Hippocampal formation (tissue), 2 donors: ENCODE measurements around the gene TOM1L1.

ENCODE experiments used
- DNase-seq, 2 donors: peaks; one replicate each; lab custom pipeline; 2025; lab: John Stamatoyannopoulos, UW

Gene TOM1L1

DNA sequence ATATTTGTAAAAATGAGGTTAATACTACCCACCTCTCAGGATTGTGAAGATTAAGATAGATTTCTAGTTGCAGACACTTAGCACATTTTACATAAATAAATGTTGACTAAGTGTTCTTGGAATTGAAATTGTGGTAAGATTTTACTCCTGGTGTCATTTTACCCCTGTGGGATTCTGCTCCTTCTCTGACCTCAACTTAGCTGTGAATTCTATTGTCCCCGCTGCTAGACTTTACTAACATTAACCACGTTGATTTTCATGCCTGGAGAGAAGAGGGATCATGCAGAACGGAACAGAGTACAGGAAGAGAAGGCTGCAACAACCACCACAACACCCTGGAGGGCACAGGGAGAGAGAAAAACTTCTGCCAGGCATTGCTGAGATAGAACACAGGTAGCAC, 2.1 kb upstream of the TOM1L1 start:
- no peak for DNase-seq

DNA sequence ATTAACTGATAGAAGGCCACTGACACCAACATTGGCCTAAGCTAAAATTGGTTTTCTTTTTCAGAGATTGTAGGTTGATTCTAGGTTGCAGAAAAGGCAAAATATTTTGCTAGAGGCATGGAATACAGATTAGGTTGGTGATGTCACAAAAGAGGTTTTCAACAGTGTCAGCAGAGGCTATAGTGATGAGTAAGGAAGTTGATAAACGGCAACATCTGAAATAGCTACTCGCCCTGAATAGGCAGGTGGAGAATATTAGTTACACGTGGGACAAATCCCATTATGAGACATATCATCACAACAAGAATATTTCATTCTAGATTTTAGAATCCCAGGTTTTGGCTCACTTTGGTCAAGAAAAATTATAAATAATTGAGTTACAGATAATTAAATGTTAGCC, 1.5 kb upstream of the TOM1L1 start:
- no peak for DNase-seq

DNA sequence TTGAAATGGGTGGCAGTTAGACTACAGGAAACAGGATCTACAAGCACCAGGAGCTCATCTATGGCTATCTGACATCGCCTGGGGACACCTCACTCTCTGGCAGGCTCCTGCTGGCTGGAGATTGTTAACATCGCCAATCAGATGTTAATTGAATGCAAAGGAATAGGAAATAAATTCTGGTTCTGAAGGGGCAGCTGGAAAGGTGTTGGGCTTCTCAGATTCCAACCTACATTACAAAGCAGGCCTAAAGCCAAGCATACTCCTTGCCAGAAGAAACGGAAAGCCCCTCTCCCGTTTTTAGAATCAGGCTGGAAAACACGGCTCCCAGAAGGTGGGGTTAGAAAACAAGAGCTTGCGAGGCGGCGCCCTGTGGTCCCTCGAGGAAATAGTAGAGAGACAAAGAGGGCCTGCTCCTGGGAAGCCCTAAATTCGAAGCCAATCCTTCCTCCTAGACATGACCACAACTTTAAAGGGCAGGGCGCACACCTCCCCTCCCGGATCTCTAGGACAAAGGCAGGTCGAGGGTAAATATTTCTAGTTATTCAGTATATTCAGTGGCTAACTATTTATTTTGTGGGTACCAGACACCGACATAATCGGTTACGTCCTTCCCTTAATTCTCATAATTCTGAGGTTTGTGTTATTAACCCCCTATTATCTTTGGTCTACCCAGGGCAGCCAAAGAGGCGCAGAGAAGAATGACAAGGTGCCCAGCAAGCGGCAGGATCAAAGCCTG, 763 bp upstream of the TOM1L1 start:
- DNase-seq: no peak

GRCh38 chr17:54901230-54901822, 674 bp downstream of the TOM1L1 start:
- no peak for DNase-seq

DNA sequence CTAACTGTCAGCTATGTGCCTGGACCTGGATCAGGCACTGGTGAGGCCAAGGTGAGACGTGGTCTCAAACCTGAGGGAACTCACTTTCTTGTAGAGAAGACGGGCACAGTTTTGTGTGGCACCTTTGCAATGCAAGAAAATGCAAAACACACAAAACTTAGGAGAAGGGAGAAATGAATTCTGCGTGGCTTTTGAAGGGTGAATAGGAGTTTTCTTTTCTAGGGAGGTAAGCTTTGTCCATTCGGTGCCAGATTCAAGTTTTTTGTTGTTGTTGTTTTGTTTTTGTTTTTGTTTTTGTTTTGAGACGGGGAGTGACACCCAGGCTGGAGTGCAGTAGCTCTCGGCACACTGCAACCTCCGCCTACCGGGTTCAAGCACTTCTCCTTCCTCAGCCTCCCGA, 1.4 kb downstream of the TOM1L1 start:
- DNase-seq: no peak

DNA sequence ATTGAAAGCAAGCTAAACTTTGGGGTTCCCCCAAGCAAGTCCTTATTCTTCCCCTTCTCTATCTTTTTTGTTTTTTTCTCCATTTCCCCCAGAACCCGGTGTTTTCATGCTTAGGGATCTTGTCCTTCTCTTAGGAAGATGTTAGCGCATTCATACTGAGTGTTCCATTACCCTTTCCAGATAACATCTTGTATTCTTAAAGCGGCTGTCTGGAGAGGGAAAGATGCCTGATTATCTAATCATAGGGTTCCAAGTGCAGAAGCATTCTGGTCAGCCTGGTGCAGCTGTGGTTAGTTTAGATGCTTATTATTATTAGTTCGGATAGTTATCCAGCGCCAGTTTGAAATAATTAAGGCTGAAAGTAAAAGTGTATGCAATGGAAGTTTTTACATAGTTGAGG, 2.0 kb downstream of the TOM1L1 start:
- no peak for DNase-seq

DNA sequence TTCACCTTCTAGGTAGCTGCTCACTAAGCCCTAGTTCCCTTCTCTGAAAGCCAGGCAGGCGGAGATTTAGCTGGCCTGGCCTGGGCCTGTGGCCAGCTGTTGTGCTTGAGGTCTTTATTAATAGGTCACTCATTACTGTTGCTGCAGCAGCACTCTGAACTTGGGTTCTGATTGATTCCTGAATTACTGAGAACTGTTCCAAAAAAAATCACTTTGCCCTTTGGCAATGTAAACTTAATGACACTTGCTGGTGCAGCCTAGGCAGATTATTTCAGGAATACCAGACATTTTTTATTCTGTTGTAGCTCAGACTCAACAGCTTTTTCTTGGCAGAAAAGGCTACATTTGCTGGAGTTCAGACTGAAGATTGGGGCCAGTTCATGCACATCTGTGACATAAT, 2.7 kb downstream of the TOM1L1 start:
- DNase-seq: no peak

GRCh38 chr17:54906683-54907082, 6.0 kb downstream of the TOM1L1 start:
- DNase-seq: no peak

GRCh38 chr17:54907376-54907775, 6.7 kb downstream of the TOM1L1 start:
- no peak for DNase-seq

- DNase-seq: no peak
These were observed 9.1 kb downstream of the TOM1L1 start for GRCh38 chr17:54909766-54910165.

DNA sequence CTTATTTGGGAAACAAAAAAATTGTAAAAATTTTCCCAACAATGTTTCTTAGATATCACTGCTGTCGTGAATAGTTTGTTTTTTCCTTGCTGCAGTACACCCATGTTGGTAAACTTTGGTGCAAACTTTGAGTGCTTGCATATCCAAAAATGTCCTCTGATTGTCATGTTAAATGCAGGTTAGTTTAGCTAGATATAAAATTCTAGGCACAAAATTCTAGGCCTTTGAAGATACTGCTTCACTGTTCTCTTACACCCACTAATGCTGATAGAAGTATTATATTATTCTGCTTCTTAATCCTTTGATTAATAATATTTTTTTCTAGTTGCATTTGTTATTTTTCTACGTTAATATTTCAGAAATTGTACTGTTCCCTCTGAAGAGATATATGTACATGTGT, 16.1 kb downstream of the TOM1L1 start:
- no peak for DNase-seq

GRCh38 chr17:54919425-54919824, 18.8 kb downstream of the TOM1L1 start:
- DNase-seq: no peak

GRCh38 chr17:54920819-54921218, 20.2 kb downstream of the TOM1L1 start:
- no peak for DNase-seq

- no peak for DNase-seq
These were observed 23.8 kb downstream of the TOM1L1 start for GRCh38 chr17:54924405-54924804.

DNA sequence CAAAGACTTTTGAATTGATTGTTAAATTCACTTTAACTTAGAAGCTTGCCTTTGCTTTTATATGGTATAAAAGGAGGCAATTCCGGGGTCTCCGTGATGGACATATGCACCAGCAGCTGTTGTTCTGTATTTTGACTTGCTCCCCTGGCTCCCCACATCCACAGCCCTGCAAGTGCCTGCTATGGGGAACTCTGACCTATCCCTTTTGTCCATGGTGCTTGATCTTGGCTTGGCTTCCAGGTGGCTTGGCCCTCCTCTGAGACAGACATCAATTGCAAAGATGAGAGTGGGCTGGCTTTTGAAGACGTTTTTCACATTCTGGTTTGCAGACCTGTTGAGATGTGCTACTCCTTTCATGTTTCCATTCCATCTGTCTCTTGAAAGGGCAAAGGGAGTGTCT, 26.9 kb downstream of the TOM1L1 start:
- no peak for DNase-seq

- no peak for DNase-seq
These were observed 32.1 kb downstream of the TOM1L1 start for GRCh38 chr17:54932711-54933110.

DNA sequence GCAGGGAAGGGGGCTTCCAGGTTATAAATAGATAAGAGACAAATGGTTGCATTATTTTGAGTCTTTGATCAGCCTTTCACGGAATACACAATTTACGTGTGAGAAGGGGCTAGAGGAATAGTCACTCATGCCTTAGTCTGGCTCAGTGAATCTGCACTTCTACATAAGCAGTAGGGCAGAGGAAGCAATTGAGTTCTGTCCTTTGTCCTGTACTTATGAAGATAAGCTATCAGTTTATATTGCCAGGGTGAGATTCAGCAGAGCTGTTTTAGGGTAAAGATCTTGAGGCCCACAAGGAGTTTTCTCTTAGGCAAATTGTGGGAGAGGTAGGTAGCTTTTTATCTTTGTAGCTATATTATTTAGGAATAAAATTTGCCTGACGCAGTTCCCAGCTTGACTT, 33.3 kb downstream of the TOM1L1 start:
- DNase-seq: no peak

DNA sequence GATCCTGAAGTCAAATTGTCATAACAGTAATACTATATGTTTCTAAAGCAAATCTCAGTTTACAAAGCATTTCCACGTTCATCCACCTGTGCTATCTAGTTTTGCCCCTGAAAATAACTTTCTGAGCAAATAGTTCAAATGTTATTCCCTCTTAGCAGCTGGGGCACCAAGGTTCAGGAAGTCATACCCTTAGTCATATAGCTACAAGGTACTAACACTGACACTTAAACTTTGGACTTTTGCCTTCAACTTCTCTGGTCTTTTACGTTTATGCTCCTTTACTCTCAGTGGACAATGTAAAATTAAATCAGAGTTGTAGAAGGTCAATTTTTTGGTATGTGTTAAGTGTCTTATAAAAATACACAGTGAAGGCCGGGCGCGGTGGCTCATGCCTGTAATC, 34.8 kb downstream of the TOM1L1 start:
- no peak for DNase-seq

- no peak for DNase-seq
These were observed 36.4 kb downstream of the TOM1L1 start for GRCh38 chr17:54937018-54937417.

DNA sequence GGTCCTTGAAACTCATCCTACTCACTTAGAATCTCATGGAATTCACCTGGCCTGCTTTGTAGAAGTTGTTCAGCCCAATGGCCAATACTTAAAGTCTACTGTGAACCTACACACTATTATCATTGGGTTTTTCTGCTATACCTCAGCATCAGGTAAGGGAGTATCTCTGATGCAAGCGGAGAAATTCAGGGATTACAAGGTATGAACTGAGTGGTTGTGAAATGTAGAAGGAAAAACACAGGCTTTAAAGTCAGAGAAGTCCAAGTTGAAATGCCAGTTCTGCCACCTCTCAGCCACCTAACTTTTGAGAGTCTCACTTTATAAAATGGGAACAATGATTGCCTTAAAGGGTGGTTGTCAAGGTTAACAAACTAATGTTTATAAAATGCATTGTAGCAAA, 36.8 kb downstream of the TOM1L1 start:
- DNase-seq: no peak

- no peak for DNase-seq
These were observed 40.6 kb downstream of the TOM1L1 start for GRCh38 chr17:54941285-54941684.

DNA sequence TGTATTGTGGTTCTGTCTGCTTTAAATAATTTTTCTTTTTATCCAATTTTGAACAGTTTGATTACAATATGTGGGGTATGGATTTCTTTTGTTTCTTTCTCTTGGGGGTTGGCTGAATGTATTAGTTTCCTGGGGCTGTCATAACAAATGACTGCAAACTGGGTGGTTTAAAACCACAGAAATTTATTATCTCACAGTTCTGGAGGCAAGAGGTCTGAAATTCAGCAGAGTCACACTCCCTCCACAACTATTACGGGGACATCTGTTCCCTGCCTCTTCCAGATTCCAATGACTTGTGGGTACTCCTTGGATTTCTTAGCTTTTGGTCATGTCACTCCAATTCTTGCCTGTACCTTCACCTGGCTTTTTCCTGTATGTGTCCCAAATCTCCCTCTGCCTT, 44.1 kb downstream of the TOM1L1 start:
- no peak for DNase-seq

DNA sequence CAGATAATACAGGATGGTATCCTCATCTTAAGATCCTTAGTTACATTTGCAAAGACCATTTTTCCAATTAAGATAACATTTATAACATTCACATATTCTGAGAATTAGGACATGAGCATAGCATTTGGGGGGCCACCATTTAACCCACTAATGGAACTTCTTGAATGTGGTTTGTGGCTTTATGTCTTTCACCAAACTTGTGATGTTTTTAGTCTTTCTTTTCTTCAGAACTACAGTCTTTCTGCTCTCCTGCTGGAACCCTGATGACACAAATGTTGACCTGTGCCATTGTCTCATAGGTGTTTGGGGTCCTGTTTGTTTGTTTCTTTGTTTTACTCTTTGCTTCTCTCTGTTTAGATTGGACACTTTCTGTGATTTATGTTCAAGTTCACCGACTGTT, 44.6 kb downstream of the TOM1L1 start:
- DNase-seq: no peak

DNA sequence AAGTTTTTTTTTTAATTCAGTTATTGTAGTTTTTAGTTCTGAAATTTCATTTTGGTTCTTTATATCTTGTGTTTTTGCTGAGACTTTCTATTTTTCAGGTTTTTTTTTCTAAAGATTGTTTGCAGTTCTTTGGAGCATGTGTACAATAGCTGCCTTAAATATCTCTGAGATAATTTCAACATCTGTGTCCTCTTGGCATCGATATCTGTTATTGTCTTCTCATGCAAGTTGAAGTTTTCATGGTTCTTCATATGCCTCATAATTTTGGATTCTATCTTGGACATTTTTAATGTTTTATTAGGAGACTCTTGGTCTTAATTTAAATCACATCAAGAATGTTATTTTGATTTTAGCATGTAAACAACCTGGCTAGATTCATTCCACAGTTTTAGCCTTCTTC, 45.0 kb downstream of the TOM1L1 start:
- no peak for DNase-seq
